Femur (tissue), 1 donor: ENCODE measurements around the gene FBF1.
"Not testable (repeated sequence)": the region's sequence is repeated elsewhere in the genome, so short reads cannot be mapped to it uniquely, and the experiment has no call there.

ENCODE experiments used
- DNase-seq: peaks from one replicate; pipeline ENCODE4 v3.0.0-alpha.2; 2017

FBF1 gene, protein sequence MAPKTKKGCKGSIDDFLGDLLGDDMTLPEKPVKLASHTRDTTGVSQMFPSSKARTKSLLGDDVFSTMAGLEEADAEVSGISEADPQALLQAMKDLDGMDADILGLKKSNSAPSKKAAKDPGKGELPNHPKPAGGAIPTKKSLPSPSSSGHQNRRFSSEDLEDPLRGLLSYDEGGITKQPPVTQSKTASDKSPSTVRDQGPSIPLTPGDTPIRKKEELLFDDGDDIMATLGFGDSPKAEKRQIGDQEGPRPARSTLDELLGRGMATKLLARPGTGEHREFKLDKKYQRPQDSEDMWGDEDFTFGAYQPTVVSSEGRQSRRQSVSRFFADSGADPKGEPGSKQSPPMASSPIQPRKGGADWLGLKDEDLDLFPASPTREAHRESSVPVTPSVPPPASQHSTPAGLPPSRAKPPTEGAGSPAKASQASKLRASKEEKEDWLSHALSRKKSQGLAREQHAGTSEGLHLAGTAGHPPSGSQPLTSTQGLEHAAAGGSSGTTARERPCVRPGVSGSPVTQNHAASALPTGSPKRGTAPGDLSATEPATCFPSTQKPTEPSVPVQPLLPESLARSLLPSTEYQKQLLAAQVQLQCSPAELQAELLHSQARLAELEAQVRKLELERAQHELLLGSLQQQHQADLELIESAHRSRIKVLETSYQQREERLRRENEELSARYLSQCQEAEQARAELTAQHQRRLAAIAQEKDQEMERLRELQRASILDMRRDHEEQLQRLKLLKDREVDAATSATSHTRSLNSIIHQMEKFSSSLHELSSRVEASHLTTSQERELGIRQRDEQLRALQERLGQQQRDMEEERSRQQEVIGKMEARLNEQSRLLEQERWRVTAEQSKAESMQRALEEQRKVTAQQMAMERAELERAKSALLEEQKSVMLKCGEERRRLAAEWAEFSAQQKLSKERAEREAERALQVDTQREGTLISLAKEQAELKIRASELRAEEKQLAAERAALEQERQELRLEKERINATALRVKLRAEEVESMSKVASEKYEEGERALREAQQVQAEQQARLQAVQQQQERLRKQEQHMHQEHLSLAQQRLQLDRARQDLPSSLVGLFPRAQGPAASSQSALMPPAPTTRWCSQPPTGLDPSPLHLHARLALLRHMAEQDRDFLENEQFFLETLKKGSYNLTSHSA

GRCh38 chr17:75940727-75941441, at the start of gene FBF1:
Gene FBF1, minus strand, starts transcription at chr17:75941042. Its CDS starts 2,893 bp downstream, at chr17:75938149.
- DNase-seq = peak; percentile 96

- no peak for DNase-seq
Observed at GRCh38 chr17:75987041-75987440, 46.2 kb upstream of the FBF1 start.

- DNase-seq = no peak
Observed at GRCh38 chr17:75985986-75986385, 45.1 kb upstream of the FBF1 start.

- DNase-seq = no peak
Observed at GRCh38 chr17:75983501-75984181, 42.8 kb upstream of the FBF1 start.

DNA sequence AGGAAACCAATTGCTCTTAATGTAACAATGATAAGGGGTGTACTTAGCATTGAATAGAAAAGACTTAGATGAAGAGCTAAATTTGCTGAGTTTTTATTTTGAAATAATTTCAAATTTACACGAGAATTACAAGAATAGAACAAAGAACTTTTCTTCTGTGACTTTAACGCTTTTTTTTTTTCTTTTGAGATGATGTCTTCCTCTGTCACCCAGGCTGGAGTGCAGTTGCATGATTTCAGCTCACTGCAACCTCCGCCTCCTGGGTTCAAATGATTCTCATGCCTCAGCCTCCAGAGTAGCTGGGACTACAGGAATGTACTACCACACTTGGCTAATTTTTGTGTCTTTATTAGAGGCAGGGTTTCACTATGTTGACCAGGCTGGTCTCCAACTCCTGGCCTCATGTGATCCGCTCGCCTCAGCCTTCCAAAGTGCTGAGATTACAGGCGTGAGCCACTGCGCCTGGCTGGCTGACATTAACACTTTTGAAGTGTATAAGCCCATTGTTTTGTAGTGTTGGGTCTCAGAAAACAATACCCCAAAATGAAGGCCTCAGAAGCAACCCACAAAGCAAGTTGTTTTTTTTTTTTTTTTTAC, 40.3 kb upstream of the FBF1 start:
- DNase-seq = no peak

- no peak for DNase-seq
Observed at GRCh38 chr17:75980188-75981018, 39.6 kb upstream of the FBF1 start.

- DNase-seq = no peak
Observed at GRCh38 chr17:75979705-75980187, 38.9 kb upstream of the FBF1 start.

DNA sequence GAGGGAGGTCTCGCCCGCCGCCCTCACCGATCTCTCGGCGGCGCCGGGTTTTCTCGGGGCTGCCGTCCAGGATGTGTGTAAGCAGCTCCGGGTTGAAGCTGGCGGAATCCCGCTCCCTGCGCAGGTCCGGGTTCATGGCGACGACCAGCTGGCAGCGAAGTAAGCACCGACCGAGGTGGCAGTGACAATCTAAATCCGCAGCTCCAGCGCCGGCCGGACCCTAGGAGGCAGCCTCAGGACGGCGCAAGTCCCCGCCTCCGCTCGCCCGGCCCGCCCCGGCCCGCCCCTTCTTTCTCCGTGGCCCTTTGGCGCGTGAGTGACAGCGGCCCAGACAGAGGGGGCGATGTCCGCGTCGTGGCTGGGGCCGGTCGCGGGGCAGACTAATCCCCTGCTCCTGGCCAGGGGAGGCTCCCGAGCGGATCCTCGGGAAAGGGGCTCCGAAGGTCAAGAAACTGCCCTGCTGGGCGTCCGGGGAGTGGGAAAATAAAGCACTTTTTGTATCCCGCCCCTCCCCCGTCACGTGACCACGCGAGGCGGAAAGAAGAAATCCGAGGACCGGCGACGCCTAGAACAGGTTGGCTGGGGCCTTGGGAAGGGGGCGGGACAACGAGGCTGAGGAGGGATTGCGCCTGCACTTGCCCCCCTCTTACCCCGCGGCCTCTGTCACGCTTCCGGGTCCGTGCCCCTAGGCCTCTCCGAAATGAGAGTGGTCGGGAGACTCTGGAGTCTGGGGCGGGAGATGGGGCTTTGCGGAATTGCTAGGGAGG, 38.3 kb upstream of the FBF1 start, which contains the start of the genes ACOX1 and TEN1:
Gene ACOX1 (minus strand): TSS at position 229 of the 767 bp plus-strand sequence. CDS start 93 bp downstream, at position 136.
Gene TEN1 (plus strand): TSS at position 303 of the 767 bp plus-strand sequence. CDS start 6,953 bp downstream, outside the sequence.
- DNase-seq = peak; percentile 99

- no peak for DNase-seq
Observed at GRCh38 chr17:75976175-75976848, 35.5 kb upstream of the FBF1 start.

- DNase-seq = no peak
Observed at GRCh38 chr17:75975757-75976174, 34.9 kb upstream of the FBF1 start.

DNA sequence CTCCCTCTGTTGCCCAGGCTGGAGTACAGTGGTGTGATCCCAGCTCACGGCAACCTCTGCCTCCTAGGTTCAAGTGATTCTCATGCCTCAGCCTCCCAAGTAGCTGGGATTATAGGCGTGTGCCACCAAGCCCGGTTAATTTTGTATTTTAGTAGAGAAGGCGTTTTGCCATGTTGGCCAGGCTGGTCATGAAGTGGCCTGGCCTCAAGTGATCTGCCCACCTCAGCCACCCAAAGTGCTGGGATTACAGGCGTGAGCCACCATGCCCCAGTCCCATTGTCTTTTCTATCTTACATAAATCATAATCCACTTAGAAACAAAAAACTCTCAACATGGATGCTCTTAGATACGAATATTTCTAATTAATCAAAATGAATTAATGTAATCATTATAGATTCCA, 34.3 kb upstream of the FBF1 start:
- DNase-seq = not testable (repeated sequence)

GRCh38 chr17:75970626-75971025, 29.8 kb upstream of the FBF1 start:
- DNase-seq = no peak

- DNase-seq = no peak
Observed at GRCh38 chr17:75970011-75970523, 29.2 kb upstream of the FBF1 start.

- not testable (repeated sequence) for DNase-seq
Observed at GRCh38 chr17:75969044-75969443, 28.2 kb upstream of the FBF1 start.

DNA sequence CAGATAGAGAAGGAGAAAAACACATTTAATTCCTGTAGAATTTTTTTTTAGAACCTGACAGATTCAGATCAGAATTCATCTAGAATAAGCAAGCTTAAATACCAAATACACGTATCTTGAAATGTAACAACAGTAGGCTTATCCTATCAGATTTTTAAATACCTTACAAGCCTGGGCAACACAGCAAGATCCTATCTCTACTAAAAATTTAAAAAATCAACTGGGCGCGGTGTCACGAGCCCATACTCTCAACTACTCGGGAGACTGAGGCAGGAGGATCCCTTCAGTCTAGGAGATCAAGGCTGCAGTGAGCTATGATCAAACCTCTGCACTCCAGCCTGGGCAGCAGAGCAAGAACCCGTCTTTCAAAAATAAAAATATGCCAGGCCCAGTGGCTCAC, 24.6 kb upstream of the FBF1 start:
- no peak for DNase-seq

GRCh38 chr17:75959839-75960511, 19.1 kb upstream of the FBF1 start:
- no peak for DNase-seq

- no peak for DNase-seq
Observed at GRCh38 chr17:75959051-75959838, 18.4 kb upstream of the FBF1 start.
